Neuronal stem cell (in vitro differentiated cells): ENCODE results near the gene IRS1.

Experiments
- DNase-seq: peaks from one replicate; pipeline ENCODE4 v3.0.0-alpha.2; 2013; ENCODE audit warnings: low spot score
- H2AFZ ChIP-seq: one replicate; pipeline ENCODE4 v1.6.1; 2013; ENCODE audit warnings: mild to moderate bottlenecking, low read length, inconsistent platforms
- H2AK5ac ChIP-seq: 2 replicates; pipeline ENCODE4 v1.6.1; 2013; ENCODE audit warnings: low read depth, mild to moderate bottlenecking, inconsistent platforms, low read length, moderate library complexity, mixed read lengths
- H2BK120ac ChIP-seq: 2 replicates; pipeline ENCODE4 v1.6.1; 2013; ENCODE audit warnings: low read depth, mild to moderate bottlenecking, inconsistent platforms, low read length, moderate library complexity, mixed read lengths
- H2BK12ac ChIP-seq: one replicate; pipeline ENCODE4 v1.6.1; 2013; ENCODE audit warnings: low read length, inconsistent platforms
- H2BK15ac ChIP-seq: 2 replicates; pipeline ENCODE4 v1.6.1; 2013; ENCODE audit warnings: mild to moderate bottlenecking, low read length, inconsistent platforms, mixed read lengths
- H2BK5ac ChIP-seq: one replicate; pipeline ENCODE4 v1.6.1; 2013; ENCODE audit warnings: inconsistent platforms, mild to moderate bottlenecking, low read length, moderate library complexity
- H3K14ac ChIP-seq: one replicate; pipeline ENCODE4 v1.6.1; 2013; ENCODE audit warnings: low read length, inconsistent platforms
- H3K18ac ChIP-seq: 2 replicates; pipeline ENCODE4 v1.6.1; 2013; ENCODE audit warnings: low read length, inconsistent platforms
- H3K23ac ChIP-seq: 2 replicates; pipeline ENCODE4 v1.6.1; 2013; ENCODE audit warnings: low read depth, mild to moderate bottlenecking, mixed read lengths, low read length, inconsistent platforms; ENCODE audit not compliant: poor library complexity
- H3K27ac ChIP-seq: replicated peaks from 3 replicates; pipeline ENCODE4 v1.5.1; 2013; ENCODE audit warnings: low read length, inconsistent platforms
- H3K27me3 ChIP-seq, 3 experiments: 2 replicates each; pipeline ENCODE4 v1.6.1; 2013; ENCODE audit warnings: low read length in 3 of 3, mild to moderate bottlenecking in 2 of 3, inconsistent platforms in 1 of 3, low read depth in 1 of 3, mixed read lengths in 1 of 3, moderate library complexity in 1 of 3; ENCODE audit not compliant: control insufficient read depth in 3 of 3, insufficient read depth in 3 of 3
- H3K36me3 ChIP-seq, 2 donors: replicated peaks in 1 of 2; 2 replicates each; pipeline ENCODE4 v1.6.1; 2013; ENCODE audit warnings: low read length in 2 of 2; ENCODE audit not compliant: control insufficient read depth in 2 of 2, insufficient read depth in 2 of 2
- H3K4ac ChIP-seq: 2 replicates; pipeline ENCODE4 v1.6.1; 2013; ENCODE audit warnings: inconsistent platforms, mild to moderate bottlenecking, low read length, moderate library complexity
- H3K4me1 ChIP-seq, 2 donors: 1 replicate in 1 of 2; 2 replicates in 1 of 2; pipeline ENCODE4 v1.6.1; 2013; ENCODE audit warnings: low read length in 2 of 2, low read depth in 1 of 2; ENCODE audit not compliant: control insufficient read depth in 2 of 2, insufficient read depth in 1 of 2
- H3K4me2 ChIP-seq: one replicate; pipeline ENCODE4 v1.6.1; 2013; ENCODE audit warnings: mild to moderate bottlenecking, low read length, inconsistent platforms; ENCODE audit not compliant: insufficient read depth, poor library complexity, severe bottlenecking
- H3K4me3 ChIP-seq, 2 donors: 2 replicates each; pipeline ENCODE4 v1.5.1; 2013; ENCODE audit warnings: low read length in 2 of 2, mild to moderate bottlenecking in 2 of 2, inconsistent platforms in 1 of 2, moderate library complexity in 1 of 2
- H3K79me1 ChIP-seq: one replicate; pipeline ENCODE4 v1.6.1; 2013; ENCODE audit warnings: low read depth, mild to moderate bottlenecking, inconsistent platforms, low read length, moderate library complexity
- H3K9ac ChIP-seq: one replicate; pipeline ENCODE4 v1.6.1; 2013; ENCODE audit warnings: mild to moderate bottlenecking, low read depth, low read length, inconsistent platforms; ENCODE audit not compliant: poor library complexity
- H3K9me3 ChIP-seq, 2 donors: replicated peaks in 1 of 2; 2 replicates each; pipeline versions ENCODE3 to v1.6.1; 2013; ENCODE audit warnings: low read length in 2 of 2, mild to moderate bottlenecking in 2 of 2, inconsistent platforms in 1 of 2, low read depth in 1 of 2, mixed read lengths in 1 of 2, moderate library complexity in 1 of 2; ENCODE audit not compliant: control insufficient read depth in 2 of 2, insufficient read depth in 1 of 2
- H4K8ac ChIP-seq: one replicate; pipeline ENCODE4 v1.6.1; 2013; ENCODE audit warnings: low read depth, mild to moderate bottlenecking, inconsistent platforms, low read length, moderate library complexity
- H4K91ac ChIP-seq: one replicate; pipeline ENCODE4 v1.6.1; 2013; ENCODE audit warnings: low read length, low read depth, mild to moderate bottlenecking, inconsistent platforms; ENCODE audit not compliant: poor library complexity
- WGBS, 2 donors: extraction: QIAGEN DNeasy Blood & Tissue Kit; methylation state at CpG; one replicate each; pipeline ENCODE4 v1.1.7; 2013; ENCODE audit warnings: missing lambda C conversion rate in 2 of 2, mixed read lengths in 1 of 2; ENCODE audit not compliant: insufficient read length in 2 of 2, insufficient replicate concordance in 1 of 2; ENCODE audit errors: extremely low coverage in 2 of 2; 5-methylcytosine and 5-hydroxymethylcytosine counted together

Gene IRS1

GRCh38 chr2:226800941-226801784, 1.5 kb upstream of the IRS1 start:
- Histone ChIP-seq H2BK15ac (no peak overlapping the region), H2BK5ac (no peak overlapping the region), H3K4me1 (peaks cover 4 to 12% of the 10 kb centered on the region in 2 donors), H3K27me3 (no peaks in the 10 kb centered on the region), H3K9ac (no peak overlapping the region), H3K4me2 (peak overlapping the region; percentile 53), H3K79me1 (peaks cover 23% of the 10 kb centered on the region), H2AK5ac (no peak overlapping the region), H3K9me3 (peaks cover 9 to 24% of the 10 kb centered on the region in 2 donors), H2BK12ac (no peak overlapping the region), H3K36me3 (peaks cover 18 to 24% of the 10 kb centered on the region in 2 donors), H3K18ac (no peak overlapping the region), H3K14ac (no peak overlapping the region), H3K27ac (no peak overlapping the region), H3K4ac (no peak overlapping the region), H3K23ac (no peak overlapping the region), H4K91ac (no peak overlapping the region), H4K8ac (no peak overlapping the region), H2AFZ (no peak overlapping the region), H2BK120ac (no peak overlapping the region), H3K4me3 (peak overlapping the region in 1 of 2 donors; percentile 82)
- peak; percentile 77 for DNase-seq
- WGBS, 2 donors = no CpG with 5 or more reads among the region's 33 CpGs

GRCh38 chr2:226799976-226800940, 638 bp upstream of the IRS1 start:
- Histone ChIP-seq H3K14ac (no peak overlapping the region), H3K79me1 (peaks cover 27% of the 10 kb centered on the region), H4K8ac (no peak overlapping the region), H2BK15ac (no peak overlapping the region), H2BK120ac (no peak overlapping the region), H3K23ac (no peak overlapping the region), H3K36me3 (peaks cover 26 to 34% of the 10 kb centered on the region in 2 donors), H2AK5ac (no peak overlapping the region), H3K4ac (no peak overlapping the region), H3K18ac (peak overlapping the region; percentile 76), H3K9ac (no peak overlapping the region), H3K4me3 (peak overlapping the region; percentile 67 to 68), H2BK5ac (no peak overlapping the region), H3K27ac (no peak overlapping the region), H3K27me3 (no peaks in the 10 kb centered on the region), H3K4me1 (peaks cover 12 to 20% of the 10 kb centered on the region in 2 donors), H4K91ac (no peak overlapping the region), H3K4me2 (peak overlapping the region; percentile 52), H2AFZ (peak overlapping the region; percentile 94), H2BK12ac (no peak overlapping the region), H3K9me3 (peaks cover 9 to 33% of the 10 kb centered on the region in 2 donors)
- WGBS, 2 donors = no CpG with 5 or more reads among the region's 39 CpGs
- no peak for DNase-seq

GRCh38 chr2:226798422-226799210, 1.0 kb downstream of the IRS1 start:
- Histone ChIP-seq H3K27ac (peak overlapping the region; percentile 81), H3K36me3 (peaks cover 30 to 50% of the 10 kb centered on the region in 2 donors), H2AK5ac (peak overlapping the region; percentile 99), H2BK120ac (peak overlapping the region; percentile 77), H2AFZ (peak overlapping the region; percentile 94), H3K9me3 (peaks cover 9 to 35% of the 10 kb centered on the region in 2 donors), H2BK15ac (peak overlapping the region; percentile 83), H3K27me3 (no peaks in the 10 kb centered on the region), H3K18ac (peak overlapping the region; percentile 98), H3K9ac (peak overlapping the region; percentile 92), H3K4me3 (peak overlapping the region; percentile 67 to 90), H2BK5ac (peak overlapping the region; percentile 99), H3K4me1 (peaks cover 14 to 22% of the 10 kb centered on the region in 2 donors), H4K8ac (no peak overlapping the region), H3K14ac (peak overlapping the region; percentile 97), H3K79me1 (peaks cover 27% of the 10 kb centered on the region), H3K4me2 (peak overlapping the region; percentile 87), H3K4ac (no peak overlapping the region), H4K91ac (no peak overlapping the region), H2BK12ac (no peak overlapping the region), H3K23ac (peak overlapping the region; percentile 75)
- DNase-seq = no peak
- WGBS, 2 donors = no CpG with 5 or more reads among the region's 80 CpGs
